ENCODE measurements around the gene CXCL17. TPM values are rescaled to one million over a fixed set of nuclear protein-coding genes. Genes with fewer than 3 reads are reported as not detected.

Gene CXCL17
- total RNA-seq, 1 experiment from 2014 or later = 0.32 TPM

DNA sequence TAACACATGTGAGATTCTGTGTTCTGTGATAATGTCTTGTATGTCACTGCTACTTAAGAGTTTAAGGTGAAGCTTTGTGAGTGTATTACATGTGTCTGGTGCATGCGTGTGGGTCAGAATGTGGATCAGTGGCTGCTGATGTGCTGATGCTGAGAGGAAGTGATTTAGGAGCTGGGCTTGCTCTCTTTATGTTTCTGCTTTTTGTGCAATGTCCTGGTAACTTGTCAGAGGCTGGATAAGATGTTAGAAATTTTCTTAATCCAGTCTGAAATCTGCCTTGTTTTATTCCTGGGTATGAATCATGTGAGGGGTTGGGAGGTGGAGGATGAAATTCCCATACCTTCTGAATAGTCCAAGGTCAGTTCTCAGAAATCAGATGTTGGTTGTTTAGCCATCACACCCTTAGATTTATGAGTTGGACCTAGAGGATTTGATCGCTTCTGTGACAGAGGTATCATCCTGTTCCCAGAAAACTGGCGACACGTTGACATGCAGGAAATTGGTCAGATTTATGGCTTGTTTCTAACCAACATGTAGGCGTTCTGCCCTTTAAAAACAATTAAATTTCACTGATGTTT lies 24.5 kb upstream of the CXCL17 start:
- Histone ChIP-seq H3K4me3 (replicated peaks in 1 of 2; ENCODE audit: low read depth in 1 of 2, low read length in 2 of 2) (no peak overlapping the region), H2AFZ (ENCODE audit: low read depth, low read length, poor library complexity, severe bottlenecking) (no peak overlapping the region), H3K4me1 (ENCODE audit: control insufficient read depth in 1 of 2, insufficient read depth in 2 of 2, low read length in 2 of 2) (peaks cover 33 to 51% of the 10 kb centered on the region in 2 experiments), H3K36me3 (ENCODE audit: control insufficient read depth in 1 of 2, insufficient read depth in 2 of 2, low read length in 2 of 2) (no peaks in the 10 kb centered on the region), H3K9me2 (ENCODE audit: insufficient read depth) (no peaks in the 10 kb centered on the region), H3K9me3 (ENCODE audit: control insufficient read depth in 1 of 2, insufficient read depth in 1 of 2, low read depth in 1 of 2, low read length in 2 of 2) (no peaks in the 10 kb centered on the region), H3K27me3 (ENCODE audit: insufficient read depth, low read length) (no peaks in the 10 kb centered on the region), H3K4me2 (ENCODE audit: low read length) (no peak overlapping the region), H3K79me2 (ENCODE audit: insufficient read depth, low read length) (no peaks in the 10 kb centered on the region), H3K27ac (ENCODE audit: low read depth, low read length) (no peak overlapping the region), H3K9ac (ENCODE audit: low read length) (no peak overlapping the region), H4K20me1 (ENCODE audit: insufficient read depth) (no peaks in the 10 kb centered on the region)
- POLR2A ChIA-PET = no interaction called here
- CTCF ChIA-PET = interaction anchor here (0.9 to 1.6 kb wide), 3 partner anchors 17 to 33 kb away, joined by 3 to 5 read pairs (median 3); no protein-coding TSS in a partner anchor
- BruUV-seq (replicated peaks) = no TSS peak
- intact Hi-C loops (cut with micrococcal nuclease) = no loop called here
- ATAC-seq = no peak
- TF ChIP-seq ZFX (IDR thresholded peaks at IDR 0.05) (no peak), ELF1 (IDR thresholded peaks at IDR 0.05; ENCODE audit: borderline replicate concordance, low read depth) (no peak), EGR1 (IDR thresholded peaks at IDR 0.05; ENCODE audit: low read depth) (no peak), POLR2A (IDR thresholded peaks at IDR 0.05; ENCODE audit: borderline replicate concordance, extremely low read depth, insufficient read depth, insufficient read length) (no peak), YY1 (IDR thresholded peaks at IDR 0.05; ENCODE audit: extremely low read depth, insufficient replicate concordance, low read depth, low read length) (no peak), ZNF274 (IDR thresholded peaks at IDR 0.05; ENCODE audit: low read depth, low read length) (no peak), CEBPB (IDR thresholded peaks at IDR 0.05; ENCODE audit: low read depth) (no peak), EZH2phosphoT487 (IDR thresholded peaks at IDR 0.05; ENCODE audit: borderline replicate concordance) (no peak), RAD21 (IDR thresholded peaks at IDR 0.05; ENCODE audit: low read depth) (no peak), CBX3 (IDR thresholded peaks at IDR 0.05; ENCODE audit: low read depth) (no peak), JUND (IDR thresholded peaks at IDR 0.05) (no peak), SIN3A (IDR thresholded peaks at IDR 0.05; ENCODE audit: low read depth) (no peak), TCF7L2 (IDR thresholded peaks at IDR 0.05; ENCODE audit: borderline replicate concordance, extremely low read depth, insufficient read depth, insufficient read length) (no peak), POLR2AphosphoS5 (IDR thresholded peaks at IDR 0.05; ENCODE audit: low read depth, low read length) (no peak), FOSL1 (IDR thresholded peaks at IDR 0.05; ENCODE audit: low read depth) (no peak)
- TF ChIP-seq, protein P1, sequence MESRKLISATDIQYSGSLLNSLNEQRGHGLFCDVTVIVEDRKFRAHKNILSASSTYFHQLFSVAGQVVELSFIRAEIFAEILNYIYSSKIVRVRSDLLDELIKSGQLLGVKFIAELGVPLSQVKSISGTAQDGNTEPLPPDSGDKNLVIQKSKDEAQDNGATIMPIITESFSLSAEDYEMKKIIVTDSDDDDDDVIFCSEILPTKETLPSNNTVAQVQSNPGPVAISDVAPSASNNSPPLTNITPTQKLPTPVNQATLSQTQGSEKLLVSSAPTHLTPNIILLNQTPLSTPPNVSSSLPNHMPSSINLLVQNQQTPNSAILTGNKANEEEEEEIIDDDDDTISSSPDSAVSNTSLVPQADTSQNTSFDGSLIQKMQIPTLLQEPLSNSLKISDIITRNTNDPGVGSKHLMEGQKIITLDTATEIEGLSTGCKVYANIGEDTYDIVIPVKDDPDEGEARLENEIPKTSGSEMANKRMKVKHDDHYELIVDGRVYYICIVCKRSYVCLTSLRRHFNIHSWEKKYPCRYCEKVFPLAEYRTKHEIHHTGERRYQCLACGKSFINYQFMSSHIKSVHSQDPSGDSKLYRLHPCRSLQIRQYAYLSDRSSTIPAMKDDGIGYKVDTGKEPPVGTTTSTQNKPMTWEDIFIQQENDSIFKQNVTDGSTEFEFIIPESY (IDR thresholded peaks at IDR 0.05; ENCODE audit: extremely low read depth, insufficient replicate concordance, low read length) = no peak
- TF ChIP-seq, protein P2, sequence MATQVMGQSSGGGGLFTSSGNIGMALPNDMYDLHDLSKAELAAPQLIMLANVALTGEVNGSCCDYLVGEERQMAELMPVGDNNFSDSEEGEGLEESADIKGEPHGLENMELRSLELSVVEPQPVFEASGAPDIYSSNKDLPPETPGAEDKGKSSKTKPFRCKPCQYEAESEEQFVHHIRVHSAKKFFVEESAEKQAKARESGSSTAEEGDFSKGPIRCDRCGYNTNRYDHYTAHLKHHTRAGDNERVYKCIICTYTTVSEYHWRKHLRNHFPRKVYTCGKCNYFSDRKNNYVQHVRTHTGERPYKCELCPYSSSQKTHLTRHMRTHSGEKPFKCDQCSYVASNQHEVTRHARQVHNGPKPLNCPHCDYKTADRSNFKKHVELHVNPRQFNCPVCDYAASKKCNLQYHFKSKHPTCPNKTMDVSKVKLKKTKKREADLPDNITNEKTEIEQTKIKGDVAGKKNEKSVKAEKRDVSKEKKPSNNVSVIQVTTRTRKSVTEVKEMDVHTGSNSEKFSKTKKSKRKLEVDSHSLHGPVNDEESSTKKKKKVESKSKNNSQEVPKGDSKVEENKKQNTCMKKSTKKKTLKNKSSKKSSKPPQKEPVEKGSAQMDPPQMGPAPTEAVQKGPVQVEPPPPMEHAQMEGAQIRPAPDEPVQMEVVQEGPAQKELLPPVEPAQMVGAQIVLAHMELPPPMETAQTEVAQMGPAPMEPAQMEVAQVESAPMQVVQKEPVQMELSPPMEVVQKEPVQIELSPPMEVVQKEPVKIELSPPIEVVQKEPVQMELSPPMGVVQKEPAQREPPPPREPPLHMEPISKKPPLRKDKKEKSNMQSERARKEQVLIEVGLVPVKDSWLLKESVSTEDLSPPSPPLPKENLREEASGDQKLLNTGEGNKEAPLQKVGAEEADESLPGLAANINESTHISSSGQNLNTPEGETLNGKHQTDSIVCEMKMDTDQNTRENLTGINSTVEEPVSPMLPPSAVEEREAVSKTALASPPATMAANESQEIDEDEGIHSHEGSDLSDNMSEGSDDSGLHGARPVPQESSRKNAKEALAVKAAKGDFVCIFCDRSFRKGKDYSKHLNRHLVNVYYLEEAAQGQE (IDR thresholded peaks at IDR 0.05; ENCODE audit: low read depth) = no peak
- TF ChIP-seq, protein P3, sequence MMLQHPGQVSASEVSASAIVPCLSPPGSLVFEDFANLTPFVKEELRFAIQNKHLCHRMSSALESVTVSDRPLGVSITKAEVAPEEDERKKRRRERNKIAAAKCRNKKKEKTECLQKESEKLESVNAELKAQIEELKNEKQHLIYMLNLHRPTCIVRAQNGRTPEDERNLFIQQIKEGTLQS (IDR thresholded peaks at IDR 0.05) = no peak
- TF ChIP-seq, protein P4, sequence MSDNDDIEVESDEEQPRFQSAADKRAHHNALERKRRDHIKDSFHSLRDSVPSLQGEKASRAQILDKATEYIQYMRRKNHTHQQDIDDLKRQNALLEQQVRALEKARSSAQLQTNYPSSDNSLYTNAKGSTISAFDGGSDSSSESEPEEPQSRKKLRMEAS (IDR thresholded peaks at IDR 0.05) = no peak
- DNase-seq (ENCODE audit: low read depth, low spot score) = no peak
- RAD21 ChIA-PET (ENCODE audit: low non-redundant PET in 1 of 2, low total read pairs in 2 of 2, uncharacterized antibody in 2 of 2, unreplicated experiment in 2 of 2) = no interaction called here

Data from HCT116 (cell line).